Thymus (tissue), 11 donors: ENCODE measurements around the gene ODAD2. TPM values are rescaled to one million over a fixed set of nuclear protein-coding genes. Genes with fewer than 3 reads are reported as not detected.
"Not testable (repeated sequence)": the region's sequence is repeated elsewhere in the genome, so short reads cannot be mapped to it uniquely, and the experiment has no call there.

Experiments
- DNase-seq, 9 donors: peaks; one replicate each; pipeline ENCODE4 v3.0.0-alpha.2; 2013; ENCODE audit warnings: low spot score in 9 of 9, low read depth in 6 of 9, missing footprints in 1 of 9
- H3K27ac ChIP-seq, 2 donors: one replicate each; pipeline ENCODE4 v1.5.1; 2013; ENCODE audit warnings: control low read depth in 1 of 2, low read depth in 1 of 2, low read length in 1 of 2, mild to moderate bottlenecking in 1 of 2, moderate library complexity in 1 of 2
- H3K27me3 ChIP-seq, 2 donors: one replicate each; pipeline ENCODE4 v1.5.1; 2013; ENCODE audit warnings: low read length in 1 of 2; ENCODE audit not compliant: control insufficient read depth in 2 of 2, insufficient read depth in 1 of 2
- H3K36me3 ChIP-seq, 2 donors: one replicate each; pipeline ENCODE4 v1.5.1; 2013; ENCODE audit warnings: low read length in 1 of 2, mild to moderate bottlenecking in 1 of 2, moderate library complexity in 1 of 2; ENCODE audit not compliant: control insufficient read depth in 2 of 2, insufficient read depth in 2 of 2
- H3K4me1 ChIP-seq, 2 donors: one replicate each; pipeline ENCODE4 v1.5.1; 2013; ENCODE audit warnings: low read length in 2 of 2; ENCODE audit not compliant: control insufficient read depth in 2 of 2, insufficient read depth in 2 of 2
- H3K4me3 ChIP-seq, 2 donors: one replicate each; pipeline ENCODE4 v1.5.1; 2013; ENCODE audit warnings: low read length in 2 of 2, control low read depth in 1 of 2, mild to moderate bottlenecking in 1 of 2
- H3K9me3 ChIP-seq, 2 donors: one replicate each; pipeline ENCODE4 v1.5.1; 2013; ENCODE audit warnings: low read length in 1 of 2, mild to moderate bottlenecking in 1 of 2; ENCODE audit not compliant: control insufficient read depth in 2 of 2, insufficient read depth in 1 of 2
- WGBS: extraction: QIAGEN DNeasy Blood & Tissue Kit; methylation state at CpG from one replicate; pipeline ENCODE4 v1.1.7; 2013; 5-methylcytosine and 5-hydroxymethylcytosine counted together
- polyA plus RNA-seq: library from polyadenylated mRNA; stranded (reverse); fragments of 200-250 nt; gene quantifications from one replicate; pipeline ENCODE4 v1.2.3, GENCODE V29; 2013
- total RNA-seq: library from RNA; stranded (reverse); fragments of 120-200 nt; gene quantifications from one replicate; pipeline ENCODE4 v1.2.4, GENCODE V29; 2013
- donor health status: healthy.

Gene ODAD2
- total and polyA plus RNA-seq, 2 donors: 0.23 to 0.76 TPM

- no peak overlapping the region for H3K4me3 ChIP-seq
- WGBS: 91% methylated on average over 6 of the region's 6 CpGs
- H3K4me1 ChIP-seq: no peaks in the 10 kb centered on the region
- no peak for DNase-seq
- H3K27ac ChIP-seq: no peak overlapping the region
- no peaks in the 10 kb centered on the region for H3K36me3 ChIP-seq
- H3K9me3 ChIP-seq: no peaks in the 10 kb centered on the region
- H3K27me3 ChIP-seq: no peaks in the 10 kb centered on the region
Observed at GRCh38 chr10:27982875-27983543, 15.9 kb downstream of the ODAD2 start.

- Histone ChIP-seq H3K9me3 (no peaks in the 10 kb centered on the region), H3K36me3 (no peaks in the 10 kb centered on the region), H3K4me3 (no peak overlapping the region), H3K4me1 (no peaks in the 10 kb centered on the region), H3K27ac (no peak overlapping the region), H3K27me3 (no peaks in the 10 kb centered on the region)
- WGBS: 94% methylated on average over 4 of the region's 4 CpGs
- no peak for DNase-seq
Observed at GRCh38 chr10:27981744-27982143, 17.1 kb downstream of the ODAD2 start.

GRCh38 chr10:27970795-27971194 is 28.1 kb downstream of the ODAD2 start:
- not testable (repeated sequence) for H3K27me3 ChIP-seq, DNase-seq, H3K4me1 ChIP-seq, H3K9me3 ChIP-seq, H3K27ac ChIP-seq, H3K36me3 ChIP-seq, H3K4me3 ChIP-seq
- 100% methylated on average over 1 of the region's 1 CpG for WGBS

- not testable (repeated sequence) for H3K36me3 ChIP-seq, DNase-seq, H3K27ac ChIP-seq, H3K9me3 ChIP-seq, H3K4me1 ChIP-seq, H3K4me3 ChIP-seq, H3K27me3 ChIP-seq
- WGBS: 97% methylated on average over 7 of the region's 7 CpGs
Observed at GRCh38 chr10:27969931-27970330, 28.9 kb downstream of the ODAD2 start.

GRCh38 chr10:27959093-27959715 is 39.7 kb downstream of the ODAD2 start:
- WGBS: 87% methylated on average over 6 of the region's 6 CpGs
- H3K27me3 ChIP-seq: no peaks in the 10 kb centered on the region
- peak in 1 of 9 donors; percentile 0 for DNase-seq

GRCh38 chr10:27958383-27958782 is 40.5 kb downstream of the ODAD2 start:
- H3K27ac ChIP-seq, H3K4me1 ChIP-seq, H3K4me3 ChIP-seq, H3K36me3 ChIP-seq, H3K27me3 ChIP-seq, H3K9me3 ChIP-seq: not testable (repeated sequence)
- peak in 2 of 9 donors; percentile 0 to 16 for DNase-seq
- WGBS: 29% methylated on average over 3 of the region's 3 CpGs

More at GRCh38 chr10:27959093-27959715, 39.7 kb downstream of the ODAD2 start:
- no peaks in the 10 kb centered on the region for H3K9me3 ChIP-seq
- no peaks in the 10 kb centered on the region for H3K4me1 ChIP-seq
- no peak overlapping the region for H3K27ac ChIP-seq
- H3K4me3 ChIP-seq: no peak overlapping the region
- H3K36me3 ChIP-seq: no peaks in the 10 kb centered on the region

- H3K36me3 ChIP-seq: no peaks in the 10 kb centered on the region
- no peaks in the 10 kb centered on the region for H3K4me1 ChIP-seq
- 94% methylated on average over 2 of the region's 2 CpGs for WGBS
- H3K27ac ChIP-seq: no peak overlapping the region
- no peaks in the 10 kb centered on the region for H3K27me3 ChIP-seq
- DNase-seq: no peak
- no peaks in the 10 kb centered on the region for H3K9me3 ChIP-seq
- H3K4me3 ChIP-seq: no peak overlapping the region
Observed at GRCh38 chr10:27950242-27950564, 48.7 kb downstream of the ODAD2 start.

- H3K27me3 ChIP-seq: no peaks in the 10 kb centered on the region
- no peak overlapping the region for H3K27ac ChIP-seq
- no peaks in the 10 kb centered on the region for H3K9me3 ChIP-seq
- no peak overlapping the region for H3K4me3 ChIP-seq
- 96% methylated on average over 9 of the region's 9 CpGs for WGBS
- H3K4me1 ChIP-seq: no peaks in the 10 kb centered on the region
- DNase-seq: no peak
- H3K36me3 ChIP-seq: no peaks in the 10 kb centered on the region
Observed at GRCh38 chr10:27949528-27950241, 49.2 kb downstream of the ODAD2 start.

GRCh38 chr10:27948186-27948585 is 50.7 kb downstream of the ODAD2 start:
- H3K27me3 ChIP-seq: no peaks in the 10 kb centered on the region
- no peaks in the 10 kb centered on the region for H3K36me3 ChIP-seq
- no peak for DNase-seq
- H3K4me3 ChIP-seq: no peak overlapping the region
- no peak overlapping the region for H3K27ac ChIP-seq
- no peaks in the 10 kb centered on the region for H3K4me1 ChIP-seq
- 96% methylated on average over 1 of the region's 1 CpG for WGBS
- no peaks in the 10 kb centered on the region for H3K9me3 ChIP-seq
